GM12875 (cell line): ENCODE measurements around the gene DDI2.

ENCODE experiments used
- H3K4me3 ChIP-seq: one replicate; pipeline ENCODE4 v1.5.1; 2011; ENCODE audit warnings: low read depth, low read length, control low read depth
- CTCF ChIP-seq: IDR thresholded peaks from 2 replicates; pipeline ENCODE4 v1.5.1; 2011; ENCODE audit warnings: low read depth, mild to moderate bottlenecking, control low read depth, inconsistent platforms, low read length, moderate library complexity, borderline replicate concordance; ENCODE audit not compliant: insufficient read depth

Gene DDI2

GRCh38 chr1:15575549-15576150 lies 41.6 kb upstream of the DDI2 start:
- no peak overlapping the region for H3K4me3 ChIP-seq
- no peak for TF ChIP-seq CTCF

GRCh38 chr1:15577691-15578090 lies 39.6 kb upstream of the DDI2 start:
- H3K4me3 ChIP-seq, result no peak overlapping the region
- no peak for TF ChIP-seq CTCF

- H3K4me3 ChIP-seq, result no peak overlapping the region
- no peak for TF ChIP-seq CTCF
Observed at GRCh38 chr1:15578921-15579682, 38.2 kb upstream of the DDI2 start.

- no peak for TF ChIP-seq CTCF
- no peak overlapping the region for H3K4me3 ChIP-seq
Observed at GRCh38 chr1:15579683-15580047, 37.6 kb upstream of the DDI2 start.

GRCh38 chr1:15583016-15583706 lies 34.1 kb upstream of the DDI2 start:
- no peak for TF ChIP-seq CTCF
- H3K4me3 ChIP-seq, result no peak overlapping the region

- H3K4me3 ChIP-seq, result peak within 1 kb of the TSS; percentile 76
- TF ChIP-seq CTCF, result peak; percentile 54
Observed at GRCh38 chr1:15584489-15585363, 32.5 kb upstream of the DDI2 start, which contains the start of gene AGMAT. Gene AGMAT, minus strand, starts transcription at chr1:15585051. Its CDS starts 84 bp downstream, at chr1:15584967.
